ENCODE data around the gene NDUFB10. TPM values are rescaled to one million over a fixed set of nuclear protein-coding genes. Genes with fewer than 3 reads are reported as not detected.

The NDUFB10 gene
- total RNA-seq, 1 donor = 109 TPM

DNA sequence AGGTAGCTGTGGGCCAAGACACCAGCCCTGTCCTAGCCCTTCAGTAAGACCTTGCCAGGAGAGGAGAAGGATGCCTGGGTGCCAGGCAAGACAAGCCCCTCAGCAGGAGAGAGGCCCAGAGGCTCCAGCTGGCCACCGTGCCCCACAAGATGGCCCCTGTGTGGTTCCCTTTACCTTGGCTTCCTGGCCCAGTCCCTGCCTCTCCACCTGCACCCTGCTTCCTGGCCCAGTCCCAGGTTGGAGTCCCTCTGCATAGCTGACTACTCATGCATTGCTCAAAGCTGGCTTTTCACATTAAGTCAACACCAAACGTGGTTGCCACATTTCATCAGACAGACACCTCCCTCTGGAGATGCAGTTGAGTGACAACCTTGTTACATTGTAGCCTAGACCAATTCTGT, 34.4 kb downstream of the NDUFB10 start:
- DNase-seq (ENCODE audit: insufficient read length, low spot score, missing footprints) = no peak
- Histone ChIP-seq H3K27ac (ENCODE audit: low read depth, low read length) (no peak overlapping the region), H4K20me1 (ENCODE audit: insufficient read depth, low read length) (no peaks in the 10 kb centered on the region), H3K4me1 (ENCODE audit: insufficient read depth, low read length) (no peaks in the 10 kb centered on the region), H3K9me3 (ENCODE audit: low read depth, low read length) (no peaks in the 10 kb centered on the region), H3K4me3 (ENCODE audit: insufficient read depth, low read length) (no peak overlapping the region), H3K27me3 (ENCODE audit: insufficient read depth, low read length) (peaks cover 26% of the 10 kb centered on the region), H3K79me2 (ENCODE audit: insufficient read depth, low read length) (no peaks in the 10 kb centered on the region), H3K4me2 (ENCODE audit: insufficient read depth, low read length) (no peak overlapping the region), H2AFZ (ENCODE audit: low read length) (no peak overlapping the region), H3K36me3 (ENCODE audit: insufficient read depth, low read length) (peaks cover 11% of the 10 kb centered on the region)
- TF ChIP-seq, protein P1, sequence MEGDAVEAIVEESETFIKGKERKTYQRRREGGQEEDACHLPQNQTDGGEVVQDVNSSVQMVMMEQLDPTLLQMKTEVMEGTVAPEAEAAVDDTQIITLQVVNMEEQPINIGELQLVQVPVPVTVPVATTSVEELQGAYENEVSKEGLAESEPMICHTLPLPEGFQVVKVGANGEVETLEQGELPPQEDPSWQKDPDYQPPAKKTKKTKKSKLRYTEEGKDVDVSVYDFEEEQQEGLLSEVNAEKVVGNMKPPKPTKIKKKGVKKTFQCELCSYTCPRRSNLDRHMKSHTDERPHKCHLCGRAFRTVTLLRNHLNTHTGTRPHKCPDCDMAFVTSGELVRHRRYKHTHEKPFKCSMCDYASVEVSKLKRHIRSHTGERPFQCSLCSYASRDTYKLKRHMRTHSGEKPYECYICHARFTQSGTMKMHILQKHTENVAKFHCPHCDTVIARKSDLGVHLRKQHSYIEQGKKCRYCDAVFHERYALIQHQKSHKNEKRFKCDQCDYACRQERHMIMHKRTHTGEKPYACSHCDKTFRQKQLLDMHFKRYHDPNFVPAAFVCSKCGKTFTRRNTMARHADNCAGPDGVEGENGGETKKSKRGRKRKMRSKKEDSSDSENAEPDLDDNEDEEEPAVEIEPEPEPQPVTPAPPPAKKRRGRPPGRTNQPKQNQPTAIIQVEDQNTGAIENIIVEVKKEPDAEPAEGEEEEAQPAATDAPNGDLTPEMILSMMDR (IDR thresholded peaks at IDR 0.05; ENCODE audit: extremely low read depth, low read depth, low read length) = no peak

DNA sequence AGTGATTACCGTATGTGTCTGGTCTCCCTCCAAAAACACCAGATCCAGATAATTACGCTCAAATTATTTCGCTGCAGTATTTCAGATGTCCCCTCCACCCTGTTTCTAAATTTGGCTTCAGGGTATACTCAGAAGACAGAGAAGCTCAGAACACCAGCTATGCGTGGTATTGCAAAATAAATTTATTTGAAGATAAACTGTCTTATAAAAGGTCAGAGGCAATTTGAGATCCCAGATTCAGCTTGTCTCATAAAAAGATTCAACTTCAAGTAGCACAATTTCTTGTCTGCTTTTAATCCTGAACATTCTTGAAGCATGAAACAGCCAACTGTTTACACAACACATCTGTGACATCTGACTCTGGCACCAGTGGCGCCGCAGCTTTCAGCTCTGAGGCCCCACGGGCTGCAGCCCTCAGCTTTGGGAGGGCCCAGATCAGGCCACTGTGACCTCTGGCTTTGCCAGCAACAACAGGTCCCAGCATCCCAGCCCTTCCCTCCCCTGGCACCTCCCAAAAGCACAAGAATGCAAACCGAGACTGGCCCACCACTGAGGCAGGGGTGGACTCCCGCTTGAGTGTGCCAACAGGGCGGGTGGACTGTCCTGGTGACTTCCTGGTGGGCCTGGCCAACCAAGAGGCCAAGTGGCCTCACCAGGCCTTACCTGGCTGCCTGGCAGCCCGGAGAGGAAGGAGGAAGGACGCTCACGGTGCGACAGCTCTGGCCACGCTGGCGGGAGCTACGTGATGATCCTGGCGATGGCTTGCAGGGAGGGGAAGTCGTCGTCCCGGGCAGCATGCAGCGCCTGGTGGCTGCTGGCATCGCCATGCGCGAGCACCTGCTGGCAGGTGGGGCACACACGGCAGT, 38.4 kb downstream of the NDUFB10 start:
- TF ChIP-seq, protein P1 (IDR thresholded peaks at IDR 0.05; ENCODE audit: extremely low read depth, low read depth, low read length) = no peak
- no peaks in the 10 kb centered on the region for H3K27me3 ChIP-seq (ENCODE audit: insufficient read depth, low read length)
- no peak overlapping the region for H3K27ac ChIP-seq (ENCODE audit: low read depth, low read length)
- peaks cover 44% of the 10 kb centered on the region for H3K36me3 ChIP-seq (ENCODE audit: insufficient read depth, low read length)
- no peak overlapping the region for H3K4me3 ChIP-seq (ENCODE audit: insufficient read depth, low read length)
- no peak overlapping the region for H3K4me2 ChIP-seq (ENCODE audit: insufficient read depth, low read length)
- H2AFZ ChIP-seq (ENCODE audit: low read length) = no peak overlapping the region
- no peak for DNase-seq (ENCODE audit: insufficient read length, low spot score, missing footprints)
- peaks cover 17% of the 10 kb centered on the region for H3K79me2 ChIP-seq (ENCODE audit: insufficient read depth, low read length)
- no peaks in the 10 kb centered on the region for H3K9me3 ChIP-seq (ENCODE audit: low read depth, low read length)
- peaks cover 9% of the 10 kb centered on the region for H4K20me1 ChIP-seq (ENCODE audit: insufficient read depth, low read length)
- no peaks in the 10 kb centered on the region for H3K4me1 ChIP-seq (ENCODE audit: insufficient read depth, low read length)

DNA sequence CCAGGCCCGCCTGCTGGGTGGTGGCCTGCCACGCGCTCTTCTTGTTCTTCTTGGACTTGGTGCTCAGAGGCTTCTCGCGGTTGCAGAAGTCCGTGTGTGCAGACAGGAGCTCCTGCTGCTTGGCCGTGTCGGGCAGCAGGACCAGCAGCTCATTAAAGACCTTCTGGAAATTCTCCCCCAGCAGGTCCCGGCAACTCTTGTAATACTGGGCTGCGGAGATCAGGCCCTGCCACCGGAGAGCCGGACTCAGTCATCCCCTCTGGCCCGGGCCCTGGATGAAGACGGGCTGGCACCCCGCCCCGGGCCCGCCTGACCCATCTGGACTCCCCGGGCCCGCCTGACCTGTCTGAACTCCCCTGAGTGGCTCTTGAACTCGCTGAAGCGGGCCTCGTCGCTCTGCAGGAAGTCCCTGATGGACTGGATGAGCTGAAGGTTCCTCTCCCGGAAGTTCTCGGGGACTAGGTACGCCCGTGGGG, 39.1 kb downstream of the NDUFB10 start:
- H3K79me2 ChIP-seq (ENCODE audit: insufficient read depth, low read length) = peaks cover 24% of the 10 kb centered on the region
- H2AFZ ChIP-seq (ENCODE audit: low read length) = no peak overlapping the region
- no peaks in the 10 kb centered on the region for H3K27me3 ChIP-seq (ENCODE audit: insufficient read depth, low read length)
- no peak overlapping the region for H3K4me3 ChIP-seq (ENCODE audit: insufficient read depth, low read length)
- no peak overlapping the region for H3K4me2 ChIP-seq (ENCODE audit: insufficient read depth, low read length)
- no peaks in the 10 kb centered on the region for H3K4me1 ChIP-seq (ENCODE audit: insufficient read depth, low read length)
- DNase-seq (ENCODE audit: insufficient read length, low spot score, missing footprints) = no peak
- peaks cover 50% of the 10 kb centered on the region for H3K36me3 ChIP-seq (ENCODE audit: insufficient read depth, low read length)
- no peaks in the 10 kb centered on the region for H3K9me3 ChIP-seq (ENCODE audit: low read depth, low read length)
- H3K27ac ChIP-seq (ENCODE audit: low read depth, low read length) = no peak overlapping the region
- peaks cover 16% of the 10 kb centered on the region for H4K20me1 ChIP-seq (ENCODE audit: insufficient read depth, low read length)
- TF ChIP-seq, protein P1 (IDR thresholded peaks at IDR 0.05; ENCODE audit: extremely low read depth, low read depth, low read length) = no peak

All from osteoblast (primary cell).